Hematopoietic multipotent progenitor cell treated with erythropoietin and hydrocortisone succinate and interleukin-3 and kit ligand, for 17 days (in vitro differentiated cells): ENCODE results near the gene FAM222A.

Source experiments
- DNase-seq: peaks from one replicate; pipeline ENCODE4 v3.0.0-alpha.2; 2015; ENCODE audit warnings: low spot score

The FAM222A gene

GRCh38 chr12:109713187-109714070, at the start of gene FAM222A:
Gene FAM222A, plus strand, starts transcription at chr12:109713825. Its CDS starts 30,322 bp downstream, at chr12:109744147.
- DNase-seq, result peak; percentile 70

GRCh38 chr12:109664402-109664801, 49.2 kb upstream of the FAM222A start:
- no peak for DNase-seq

- no peak for DNase-seq
Measured at GRCh38 chr12:109666068-109666467, 47.6 kb upstream of the FAM222A start.

- DNase-seq, result no peak
Measured at GRCh38 chr12:109670731-109671130, 42.9 kb upstream of the FAM222A start.

GRCh38 chr12:109671502-109671901, 42.1 kb upstream of the FAM222A start:
- DNase-seq, result no peak

- no peak for DNase-seq
Measured at GRCh38 chr12:109673379-109673778, 40.2 kb upstream of the FAM222A start.

- DNase-seq, result no peak
Measured at GRCh38 chr12:109673884-109674283, 39.7 kb upstream of the FAM222A start.

- DNase-seq, result no peak
Measured at GRCh38 chr12:109675411-109675810, 38.2 kb upstream of the FAM222A start.

GRCh38 chr12:109677279-109677691, 36.3 kb upstream of the FAM222A start:
- no peak for DNase-seq

- DNase-seq, result no peak
Measured at GRCh38 chr12:109678719-109679118, 34.9 kb upstream of the FAM222A start.

- DNase-seq, result no peak
Measured at GRCh38 chr12:109679501-109680263, 33.9 kb upstream of the FAM222A start.

GRCh38 chr12:109680264-109681005, 33.2 kb upstream of the FAM222A start:
- no peak for DNase-seq

- DNase-seq, result no peak
Measured at GRCh38 chr12:109681986-109682707, 31.5 kb upstream of the FAM222A start.

GRCh38 chr12:109682708-109683060, 30.9 kb upstream of the FAM222A start:
- DNase-seq, result no peak

GRCh38 chr12:109683316-109683715, 30.3 kb upstream of the FAM222A start:
- DNase-seq, result no peak

GRCh38 chr12:109685574-109686447, 27.8 kb upstream of the FAM222A start:
- no peak for DNase-seq

- DNase-seq, result no peak
Measured at GRCh38 chr12:109686523-109686922, 27.1 kb upstream of the FAM222A start.

- DNase-seq, result no peak
Measured at GRCh38 chr12:109687250-109687649, 26.4 kb upstream of the FAM222A start.

- no peak for DNase-seq
Measured at GRCh38 chr12:109689426-109689825, 24.2 kb upstream of the FAM222A start.

- DNase-seq, result no peak
Measured at GRCh38 chr12:109693160-109693559, 20.5 kb upstream of the FAM222A start.
